ENCODE measurements around the gene WHRN.
A peak's percentile ranks its signal among the peaks of the same experiment; 100 is the strongest.

WHRN gene

DNA sequence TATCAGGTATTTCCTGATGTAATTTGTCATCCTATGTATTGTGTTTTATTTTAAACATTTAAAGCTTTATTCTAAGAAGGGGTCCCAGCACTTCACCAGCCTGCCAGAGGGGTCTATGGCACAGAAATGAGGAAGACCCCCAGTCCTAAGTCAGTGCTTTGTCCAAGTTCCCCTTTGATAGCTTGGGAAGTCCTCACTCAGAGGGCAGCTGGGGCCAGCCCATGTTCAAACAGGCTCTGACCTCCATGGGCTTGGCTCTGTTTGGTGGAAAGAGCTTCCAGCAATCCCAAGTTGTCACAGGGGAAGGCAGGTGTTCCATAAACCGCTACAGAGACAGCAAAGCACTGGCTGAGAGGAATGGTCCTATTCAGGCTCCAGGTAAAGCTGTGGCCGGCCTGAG is 90.9 kb downstream of the WHRN start:
- TF ChIP-seq CTCF (conservative IDR thresholded peaks at IDR 0.05; ENCODE audit: low read length), result no peak
- no peak overlapping the region for H3K4me3 ChIP-seq (ENCODE audit: low read length)

GRCh38 chr9:114413861-114414301 is 91.4 kb downstream of the WHRN start:
- H3K4me3 ChIP-seq (ENCODE audit: low read length), result no peak overlapping the region
- TF ChIP-seq CTCF (conservative IDR thresholded peaks at IDR 0.05; ENCODE audit: low read length), result no peak
- peak; percentile 55 for DNase-seq (ENCODE audit: low read depth)

More for the DNA sequence above, 90.9 kb downstream of the WHRN start:
- no peak for DNase-seq (ENCODE audit: low read depth)

DNA sequence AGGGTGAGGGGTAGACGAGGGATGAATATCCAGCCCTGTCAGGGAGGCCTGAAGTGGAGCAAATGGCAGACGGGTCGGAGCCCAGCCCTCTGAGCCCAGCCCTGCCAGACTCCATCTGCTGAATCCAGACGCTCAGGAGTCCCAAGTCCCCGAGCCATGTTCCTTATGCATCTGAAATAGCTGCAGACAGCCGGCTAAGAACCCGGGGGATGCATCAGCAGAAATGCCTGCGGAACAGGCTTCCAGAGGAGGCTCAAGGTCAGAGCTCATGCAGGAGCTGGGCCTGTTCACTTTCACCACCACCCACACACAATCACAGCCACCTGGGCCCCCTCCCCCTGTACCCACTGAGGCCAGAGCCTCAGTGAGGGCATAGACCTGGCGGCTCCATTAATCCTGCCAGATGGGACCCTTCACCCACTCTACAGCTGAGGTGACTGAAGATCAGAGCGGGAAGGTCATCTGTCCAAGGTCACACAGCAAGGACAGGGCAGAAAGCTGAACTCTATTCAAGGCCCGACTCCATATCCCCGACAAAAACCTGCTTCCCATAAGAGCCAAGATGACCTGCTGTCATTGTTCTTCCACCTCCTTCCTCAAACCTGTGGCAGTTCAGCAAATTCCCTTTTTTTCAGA is 93.1 kb downstream of the WHRN start:
- no peak for TF ChIP-seq CTCF (conservative IDR thresholded peaks at IDR 0.05; ENCODE audit: low read length)
- no peak for DNase-seq (ENCODE audit: low read depth)
- no peak overlapping the region for H3K4me3 ChIP-seq (ENCODE audit: low read length)

DNA sequence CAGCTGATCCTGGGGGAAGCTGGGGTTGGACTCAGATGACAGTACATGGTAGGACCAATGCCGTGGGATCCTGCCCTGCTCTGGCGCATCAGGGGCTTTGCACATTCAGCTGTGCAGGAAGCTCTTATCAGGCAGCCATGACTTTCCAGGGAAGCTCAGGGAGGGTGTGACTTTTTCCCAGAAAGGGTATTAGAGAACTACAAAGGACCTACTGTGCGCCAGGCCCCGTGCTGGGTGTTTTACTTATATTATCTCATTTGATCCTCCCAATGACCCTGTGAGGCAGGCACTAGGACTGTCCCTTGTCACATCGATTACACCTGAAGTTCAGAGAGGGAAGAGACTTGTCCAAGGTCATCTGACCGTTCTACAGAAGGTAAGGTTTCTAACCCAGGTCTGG is 93.8 kb downstream of the WHRN start:
- DNase-seq (ENCODE audit: low read depth), result no peak
- no peak overlapping the region for H3K4me3 ChIP-seq (ENCODE audit: low read length)
- no peak for TF ChIP-seq CTCF (conservative IDR thresholded peaks at IDR 0.05; ENCODE audit: low read length)

- no peak for TF ChIP-seq CTCF (conservative IDR thresholded peaks at IDR 0.05; ENCODE audit: low read length)
- no peak overlapping the region for H3K4me3 ChIP-seq (ENCODE audit: low read length)
- no peak for DNase-seq (ENCODE audit: low read depth)
These were observed 94.4 kb downstream of the WHRN start for GRCh38 chr9:114410910-114411309.

DNA sequence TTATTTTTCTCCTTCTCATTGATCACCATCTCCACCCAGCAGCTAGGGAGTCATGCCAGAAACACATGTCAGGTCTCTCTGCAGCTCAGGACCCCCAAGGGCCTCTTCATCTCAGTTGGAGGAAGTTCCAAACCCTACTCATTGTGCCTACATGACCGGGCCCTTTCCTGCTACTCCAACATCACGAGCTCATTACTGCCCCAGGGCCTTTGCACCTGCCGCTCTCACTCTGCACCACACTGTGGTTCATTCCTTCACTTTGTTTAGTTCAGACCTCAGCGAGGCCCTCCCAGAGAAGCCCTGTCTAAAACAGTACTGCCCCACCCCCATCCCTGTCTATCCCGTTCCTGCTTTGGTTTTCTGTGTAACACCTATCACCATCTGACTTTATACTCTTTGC is 95.4 kb downstream of the WHRN start:
- no peak overlapping the region for H3K4me3 ChIP-seq (ENCODE audit: low read length)
- no peak for TF ChIP-seq CTCF (conservative IDR thresholded peaks at IDR 0.05; ENCODE audit: low read length)
- DNase-seq (ENCODE audit: low read depth), result no peak

DNA sequence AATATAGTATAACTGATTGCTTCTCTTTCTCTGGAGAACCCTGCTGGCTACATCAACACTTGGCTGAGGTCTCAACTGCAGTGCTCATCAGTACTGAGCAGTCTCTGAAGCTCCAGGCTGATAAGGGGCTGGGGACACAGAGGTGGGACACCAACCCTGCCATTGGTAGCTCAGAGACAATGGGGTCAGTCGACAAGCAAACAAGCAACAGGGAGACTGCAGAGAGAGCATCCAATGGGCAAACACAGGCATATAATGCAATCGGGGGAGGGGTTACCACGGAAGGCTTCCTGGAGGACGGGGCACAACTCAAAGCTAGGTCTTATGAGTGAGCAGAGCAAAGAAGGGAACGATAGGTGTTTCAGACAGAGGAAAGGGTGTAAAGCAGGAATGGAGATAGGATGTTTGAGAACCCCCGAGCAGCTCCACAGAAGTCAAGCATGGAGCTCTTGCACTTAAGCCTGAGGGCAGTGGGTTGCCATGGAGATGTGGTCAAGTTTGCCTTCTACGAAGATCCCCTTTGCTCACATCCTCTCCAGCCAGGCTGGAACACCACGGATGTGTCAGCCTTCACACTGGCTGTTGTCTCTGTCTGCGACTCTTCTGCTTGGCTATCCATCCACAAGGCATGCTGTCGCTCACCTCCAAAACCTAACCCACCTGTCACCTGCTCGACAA is 96.0 kb downstream of the WHRN start:
- no peak overlapping the region for H3K4me3 ChIP-seq (ENCODE audit: low read length)
- DNase-seq (ENCODE audit: low read depth), result peak; percentile 58
- TF ChIP-seq CTCF (conservative IDR thresholded peaks at IDR 0.05; ENCODE audit: low read length), result no peak
